GM19025 (cell line): ENCODE measurements around the gene GABRB3.

ENCODE experiments used
- ATAC-seq: cut with Tn5 transposase; IDR thresholded peaks from one replicate; pipeline ENCODE4 v1.9.1; 2021; ENCODE audit warnings: mild to moderate bottlenecking, low read depth, moderate library complexity; ENCODE audit not compliant: unreplicated experiment

Gene GABRB3

DNA sequence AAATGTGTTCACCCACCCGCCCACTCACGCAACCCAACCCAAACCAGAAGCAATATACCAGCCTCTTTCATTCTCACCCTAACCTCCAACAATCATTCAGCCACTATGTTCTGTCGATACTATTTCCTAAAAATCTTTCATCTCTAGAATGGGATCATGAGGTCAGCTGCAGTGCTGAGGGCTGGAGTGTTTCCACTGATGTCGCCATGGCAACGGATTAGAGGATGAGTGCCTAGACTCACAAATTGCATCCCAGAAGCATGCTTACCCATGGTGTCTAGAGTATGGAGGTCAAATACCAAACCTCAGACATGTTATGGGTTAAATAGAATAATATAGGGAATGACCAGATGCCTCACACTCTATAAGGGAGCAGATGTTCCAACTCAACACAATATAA is 138.5 kb downstream of the GABRB3 start:
- no peak for ATAC-seq

DNA sequence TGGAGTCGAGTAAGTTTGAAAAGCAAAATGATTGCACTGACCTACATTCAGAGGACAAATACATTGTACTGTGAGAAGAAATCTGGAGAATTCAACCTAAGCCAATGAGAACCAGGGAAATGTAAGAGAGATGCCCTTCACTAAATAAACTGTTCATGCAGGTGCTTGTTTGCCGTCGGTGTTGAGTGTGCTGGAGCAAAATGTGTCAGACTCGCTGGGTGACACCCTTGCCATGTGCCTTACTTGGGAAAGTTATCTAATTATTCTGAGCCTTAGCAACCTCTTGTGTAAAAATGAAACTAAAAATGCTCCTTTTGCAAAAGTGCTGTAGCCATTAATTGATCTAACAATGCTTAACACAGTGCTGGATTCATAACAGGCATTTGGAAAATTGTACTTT is 140.4 kb downstream of the GABRB3 start:
- ATAC-seq = no peak

DNA sequence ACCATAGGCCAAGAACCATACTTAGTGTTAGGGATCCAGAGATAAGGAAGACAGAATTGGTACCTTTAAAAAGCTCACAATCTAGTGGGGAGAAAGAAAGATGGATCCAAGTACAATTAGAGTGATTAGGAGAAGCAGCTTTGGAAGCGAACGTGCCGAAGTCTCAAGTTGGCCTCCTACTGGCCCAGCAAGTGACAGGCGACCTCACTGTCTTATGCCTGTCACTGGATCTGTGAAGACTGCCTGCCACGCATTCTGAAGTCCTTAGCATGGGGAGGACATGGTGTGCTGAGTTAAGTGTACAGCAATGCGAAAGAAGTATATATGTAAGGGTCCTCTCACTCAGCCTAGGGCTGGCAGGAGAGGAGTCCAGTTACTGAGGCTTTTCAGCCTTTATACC is 141.0 kb downstream of the GABRB3 start:
- ATAC-seq = no peak

DNA sequence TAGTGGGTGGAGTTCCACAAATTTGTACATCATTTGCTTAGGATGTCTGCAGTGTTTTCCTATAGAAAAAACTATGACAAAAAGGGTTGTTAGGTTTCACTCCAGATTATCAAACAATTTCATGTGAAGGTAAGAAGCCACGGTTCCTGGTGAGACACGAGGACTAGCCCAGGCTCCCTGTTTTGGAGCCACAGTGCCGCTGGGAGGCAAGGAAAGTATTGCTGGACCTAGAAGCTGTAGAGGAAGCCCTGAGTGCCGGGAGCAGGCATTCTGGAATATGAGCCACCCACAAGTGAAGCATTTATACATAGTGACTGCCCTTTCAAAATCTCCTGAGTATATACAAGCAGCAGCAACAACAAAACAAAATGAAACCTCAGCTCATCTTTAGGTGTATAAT is 142.0 kb downstream of the GABRB3 start:
- ATAC-seq = no peak

DNA sequence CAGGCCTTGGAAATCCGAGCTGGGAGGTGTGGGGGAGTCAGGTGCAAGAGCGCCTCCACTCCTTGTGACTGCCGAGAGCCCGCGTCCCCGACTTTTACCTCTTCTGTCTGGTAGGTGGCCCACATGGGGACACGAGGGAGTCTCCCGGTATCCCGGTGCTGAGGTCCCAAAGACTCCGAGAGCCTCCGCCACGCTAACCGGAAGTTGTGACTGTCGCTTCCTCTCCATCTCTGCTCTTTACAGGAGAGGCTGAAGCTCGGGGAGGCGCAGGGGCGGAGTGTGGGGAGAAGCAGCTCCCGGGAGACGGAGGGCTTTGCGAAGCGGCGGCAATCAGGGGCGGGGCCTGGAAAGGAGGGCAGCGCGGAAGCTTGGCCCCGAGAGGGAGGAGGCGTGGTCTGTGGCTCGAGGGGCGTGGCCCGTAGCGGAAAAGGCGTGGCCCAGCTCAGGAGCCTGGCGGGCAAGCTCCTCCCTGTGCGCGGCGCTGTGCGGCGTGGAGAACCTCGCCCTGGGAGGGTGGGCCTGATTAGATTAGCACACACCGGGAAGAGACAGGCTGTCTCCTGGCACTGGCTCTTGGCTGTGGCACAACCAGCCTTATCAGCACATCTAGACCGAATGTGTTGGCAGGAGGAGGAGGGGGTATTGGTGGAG is 143.9 kb downstream of the GABRB3 start:
- ATAC-seq = no peak

DNA sequence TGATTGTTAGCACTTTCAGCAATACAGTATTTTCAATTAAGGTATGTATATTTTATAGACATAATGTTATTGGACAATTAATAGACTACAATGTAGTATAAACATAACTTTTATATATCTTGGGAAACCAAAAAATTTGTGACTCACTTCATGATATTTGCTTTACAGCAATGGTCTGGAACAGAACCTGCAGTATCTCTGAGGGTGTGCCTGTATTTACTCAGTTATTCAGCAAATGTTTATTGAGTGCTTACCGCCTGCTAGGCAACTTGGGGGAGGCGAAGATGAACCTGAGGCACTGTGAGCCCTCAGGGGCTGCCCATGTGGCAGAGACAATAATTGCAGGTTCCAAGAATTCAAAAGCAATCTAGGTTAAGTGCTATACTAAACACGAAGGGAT is 144.8 kb downstream of the GABRB3 start:
- no peak for ATAC-seq

DNA sequence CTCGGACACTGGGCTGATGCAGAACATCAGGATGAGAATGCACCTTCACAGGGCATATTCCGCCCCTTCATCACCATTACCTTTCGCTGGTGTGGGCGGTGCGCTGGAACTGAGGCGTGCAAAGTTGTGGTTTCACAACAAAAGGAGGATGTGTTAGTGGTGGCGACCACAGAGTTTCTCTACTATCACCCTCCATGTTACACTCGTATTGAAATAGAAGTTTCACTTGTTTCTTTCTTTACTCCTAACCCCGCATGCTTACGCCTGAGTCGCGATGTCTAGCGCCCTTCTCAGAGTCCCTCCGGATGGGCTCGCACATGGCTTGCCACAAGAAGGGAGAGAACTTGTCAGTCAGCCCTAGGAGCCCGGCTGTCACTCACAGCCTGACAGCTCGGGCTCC is 148.7 kb downstream of the GABRB3 start:
- ATAC-seq = no peak

DNA sequence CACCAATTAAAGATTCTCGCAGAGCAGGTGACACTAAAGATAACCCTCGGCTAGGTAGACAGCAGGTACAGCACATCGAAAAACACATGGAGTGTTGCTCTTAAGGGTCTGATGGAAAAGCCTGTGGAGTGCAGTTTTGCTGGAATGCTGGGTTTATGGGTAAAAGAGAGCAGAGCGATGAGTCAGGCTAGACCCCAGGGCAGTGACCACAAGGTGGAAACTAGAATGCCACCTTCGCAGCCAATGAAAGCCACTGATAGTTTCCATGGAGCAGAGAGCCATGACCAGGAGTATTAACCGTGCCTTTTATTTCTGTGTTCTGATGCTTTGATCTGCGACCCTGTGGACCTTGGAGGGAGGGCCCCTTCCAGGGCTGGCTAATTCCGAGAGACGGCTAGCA is 149.8 kb downstream of the GABRB3 start:
- no peak for ATAC-seq

DNA sequence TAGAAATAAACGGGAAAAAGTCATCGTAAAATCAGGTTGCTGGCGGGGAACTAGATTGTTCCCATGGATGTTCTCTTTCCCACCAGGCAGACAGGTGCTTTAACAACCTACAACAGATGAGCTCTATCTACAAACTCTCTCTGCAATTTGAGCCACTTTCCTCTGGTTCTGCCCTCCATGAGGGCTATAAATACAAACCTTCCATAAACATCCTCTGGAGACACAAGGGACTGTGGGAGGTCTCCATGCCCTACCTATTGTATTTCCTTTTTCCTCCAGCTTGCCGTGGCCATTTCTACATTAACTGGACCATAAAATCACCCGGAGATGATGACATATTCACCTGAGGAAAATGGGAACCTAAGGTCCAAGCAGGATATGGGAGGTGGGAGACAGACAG is 151.1 kb downstream of the GABRB3 start:
- ATAC-seq = no peak

DNA sequence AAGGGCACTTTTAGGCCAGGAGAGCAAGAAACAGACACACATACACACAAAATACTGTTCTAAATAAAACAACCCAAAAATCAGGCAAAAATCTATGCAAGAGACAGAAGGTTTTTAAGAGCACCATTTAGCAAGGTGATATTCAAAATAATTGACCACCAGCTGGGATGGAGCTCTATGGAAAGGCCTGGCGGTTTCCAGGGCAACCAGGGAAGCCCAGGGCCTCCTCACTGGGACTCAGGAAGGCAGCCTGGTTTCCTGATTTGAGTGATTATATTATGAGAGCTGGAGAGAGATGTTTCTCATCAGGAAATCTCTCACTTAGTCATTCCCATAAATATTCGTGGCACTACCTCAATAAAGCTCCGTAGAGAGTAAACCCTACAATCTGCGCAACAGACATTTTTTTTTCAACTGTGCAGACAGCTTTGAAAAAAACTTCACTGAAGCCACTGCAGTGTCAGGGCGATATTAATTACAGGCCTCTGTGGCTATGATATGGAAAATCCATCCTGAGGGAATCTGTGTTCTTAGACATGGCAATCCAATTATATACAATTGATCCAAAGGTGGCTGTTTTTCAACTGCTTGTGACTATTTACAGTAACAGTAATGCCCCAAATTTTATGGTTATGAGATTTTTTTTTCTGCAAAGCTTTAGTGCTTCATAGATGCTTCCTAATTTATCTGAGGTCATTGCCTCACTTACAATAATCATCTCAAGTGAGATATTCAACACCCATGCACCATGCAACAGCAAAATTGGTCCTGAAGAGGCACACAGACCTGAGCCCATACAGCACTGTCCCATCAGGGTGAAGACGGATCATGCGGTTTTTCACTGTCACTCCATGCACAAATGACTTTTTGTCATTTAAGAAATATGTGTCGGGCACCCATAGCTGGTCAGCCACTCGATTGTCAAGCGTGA is 152.1 kb downstream of the GABRB3 start:
- ATAC-seq = no peak

DNA sequence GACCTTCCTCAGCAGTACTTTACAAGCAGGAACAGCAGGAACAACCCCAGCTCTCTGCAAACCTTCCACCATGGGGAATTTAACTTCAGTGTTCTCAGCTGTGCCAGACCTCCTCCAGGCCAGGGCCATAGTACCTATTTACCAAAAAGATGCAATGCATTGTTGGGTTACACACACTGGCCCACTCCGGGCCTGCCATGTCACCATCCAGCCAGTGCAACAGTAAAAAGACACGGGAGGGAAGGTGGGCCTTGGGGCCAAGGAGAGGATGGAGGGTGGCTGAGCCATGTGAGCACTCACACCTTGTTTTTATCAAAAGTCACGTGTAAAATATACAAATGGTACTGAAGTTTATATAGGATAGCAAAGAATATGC is 157.0 kb downstream of the GABRB3 start:
- no peak for ATAC-seq

DNA sequence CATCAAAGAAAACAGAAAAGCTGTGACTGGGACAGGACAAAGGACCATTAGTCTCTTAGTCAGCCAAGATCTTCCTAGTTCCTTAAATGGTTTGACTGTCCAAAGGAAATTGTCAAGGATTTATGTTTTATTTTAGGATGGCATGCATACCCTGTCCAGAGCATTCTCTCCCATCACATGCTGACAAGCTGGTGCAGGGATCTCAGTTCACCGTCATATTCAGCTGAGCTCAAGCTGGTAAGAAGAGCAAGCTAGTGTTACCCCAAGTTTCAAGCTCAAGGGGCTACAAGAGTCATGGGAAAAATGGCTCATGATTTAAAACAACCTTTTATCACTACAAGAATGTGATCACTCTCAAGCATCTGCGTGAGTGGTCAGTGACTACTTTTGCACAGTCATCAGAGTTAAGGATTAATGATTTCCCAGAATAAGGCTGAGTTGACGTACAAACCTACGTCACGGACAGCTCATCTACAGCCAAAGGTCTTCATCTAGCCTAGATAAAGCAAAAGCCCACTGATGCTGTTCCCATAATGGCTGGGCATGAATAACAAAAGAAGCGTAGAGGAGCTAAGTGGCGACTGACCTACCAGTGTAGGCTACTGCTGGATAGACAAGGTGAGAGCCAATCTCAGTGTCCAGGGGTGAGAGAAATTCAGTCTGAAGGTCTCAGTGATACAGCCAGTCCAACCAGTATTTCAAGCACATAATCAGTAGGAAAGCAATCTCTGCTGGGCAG is 157.5 kb downstream of the GABRB3 start:
- no peak for ATAC-seq

DNA sequence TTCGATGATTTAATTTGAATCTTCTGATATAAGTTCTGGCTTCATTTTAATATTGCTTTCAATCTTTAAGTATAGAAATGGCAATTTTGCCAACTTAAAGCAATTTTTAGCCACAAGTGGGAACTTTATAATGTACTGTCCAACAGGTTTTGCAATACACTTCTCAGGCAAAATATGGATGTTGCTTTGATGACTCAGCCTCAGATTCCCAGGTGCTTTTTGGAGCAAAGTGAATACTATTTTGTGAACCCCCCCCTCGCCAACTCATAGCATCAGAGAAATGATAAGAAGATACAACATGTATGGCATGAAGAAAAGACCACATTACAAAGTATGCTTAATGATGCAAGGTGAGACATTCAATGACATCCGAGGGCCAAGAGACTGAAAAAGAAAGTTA is 158.1 kb downstream of the GABRB3 start:
- no peak for ATAC-seq

DNA sequence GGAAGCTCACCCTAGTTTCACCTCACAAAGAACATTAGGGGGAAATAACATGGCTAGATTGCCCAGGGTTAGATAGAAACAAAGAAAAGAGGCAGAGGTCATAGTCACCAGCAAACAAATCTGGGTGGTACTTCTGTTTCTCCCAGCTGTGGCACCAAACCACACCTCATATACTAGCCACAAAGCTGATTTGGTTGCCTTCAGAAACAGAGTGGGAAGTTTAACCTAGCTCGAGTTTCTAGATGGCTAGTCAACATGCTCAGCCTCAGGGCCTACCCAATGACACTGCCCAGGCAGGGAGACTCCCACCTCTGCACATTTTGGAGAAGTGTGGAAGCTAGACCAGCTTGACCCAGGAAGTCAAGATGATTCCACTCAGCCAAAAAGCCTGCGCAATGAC is 174.2 kb downstream of the GABRB3 start:
- no peak for ATAC-seq

DNA sequence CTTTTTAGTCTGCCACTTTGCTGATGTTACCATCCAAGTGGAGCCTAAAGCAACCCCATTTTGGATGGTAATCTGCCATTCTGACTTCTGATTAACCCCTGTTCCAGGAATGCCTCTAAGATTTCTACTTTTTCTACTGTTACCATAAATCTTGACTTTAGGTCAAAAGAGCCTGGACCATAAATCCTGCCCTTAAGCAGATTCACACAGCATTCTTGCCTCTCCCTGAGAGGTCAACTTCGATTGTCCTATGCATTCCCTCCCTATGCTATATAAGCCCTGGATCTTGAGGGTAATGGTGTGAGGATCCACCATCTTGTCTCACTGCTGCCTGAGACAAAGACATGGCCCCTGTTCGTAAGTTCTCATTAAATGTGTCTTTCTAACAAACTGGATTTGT is 177.3 kb downstream of the GABRB3 start:
- no peak for ATAC-seq

DNA sequence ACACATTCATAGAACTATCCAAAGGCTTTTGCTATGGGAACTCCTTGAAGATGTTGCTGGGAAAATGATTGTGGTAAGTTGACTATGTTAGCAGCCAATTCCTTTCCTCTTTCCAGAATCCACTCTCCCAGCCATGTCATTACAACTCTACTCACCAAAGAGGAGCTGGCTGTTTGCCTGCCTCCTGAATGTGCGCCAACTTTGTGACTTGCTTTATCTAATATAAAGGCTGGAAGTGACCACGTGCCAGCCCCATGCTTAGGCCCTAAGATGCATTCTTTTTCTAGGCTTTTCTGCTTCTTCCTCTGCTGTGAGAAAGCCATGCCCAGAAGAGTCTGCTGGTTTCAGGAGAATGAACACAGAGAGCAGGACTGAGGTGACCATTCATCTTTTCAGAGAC is 182.2 kb downstream of the GABRB3 start:
- ATAC-seq = no peak

DNA sequence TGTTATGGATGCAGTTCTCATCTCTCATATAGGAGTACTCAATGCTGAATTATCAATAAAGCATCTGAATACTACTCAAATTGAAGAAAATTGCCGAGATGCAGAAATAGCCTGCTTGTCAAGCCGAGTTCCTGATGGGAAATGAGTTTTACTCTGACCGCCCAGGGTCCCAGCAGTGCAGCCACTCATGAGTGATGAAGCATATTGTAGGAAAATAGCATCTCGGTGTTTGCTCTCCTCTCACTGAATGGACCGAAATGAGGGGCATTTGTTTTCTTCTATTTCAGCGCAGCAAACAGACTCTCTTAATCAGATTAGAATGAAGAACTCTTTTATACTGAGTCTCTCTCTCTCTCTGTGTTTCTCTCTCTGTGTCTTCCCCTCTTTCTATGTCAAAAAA is 190.0 kb downstream of the GABRB3 start:
- ATAC-seq = no peak

DNA sequence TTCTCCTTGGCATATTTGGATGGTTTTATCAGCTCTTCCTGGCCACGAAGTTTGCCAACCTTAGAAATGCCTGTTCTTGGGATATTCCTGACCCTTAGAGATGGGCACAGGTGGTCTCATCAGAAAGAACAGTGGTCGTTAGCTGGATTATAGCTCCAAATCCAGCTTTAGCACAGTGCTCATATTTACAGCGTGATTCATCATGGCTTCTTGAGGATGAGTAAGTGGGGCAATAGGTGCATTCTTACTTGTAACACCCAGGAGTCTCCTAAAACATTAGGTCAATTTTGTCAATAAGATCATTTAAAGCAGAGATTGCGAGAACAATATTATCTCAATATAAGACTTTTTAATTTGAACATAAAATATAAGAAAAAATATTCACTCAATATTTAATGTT is 191.9 kb downstream of the GABRB3 start:
- no peak for ATAC-seq

DNA sequence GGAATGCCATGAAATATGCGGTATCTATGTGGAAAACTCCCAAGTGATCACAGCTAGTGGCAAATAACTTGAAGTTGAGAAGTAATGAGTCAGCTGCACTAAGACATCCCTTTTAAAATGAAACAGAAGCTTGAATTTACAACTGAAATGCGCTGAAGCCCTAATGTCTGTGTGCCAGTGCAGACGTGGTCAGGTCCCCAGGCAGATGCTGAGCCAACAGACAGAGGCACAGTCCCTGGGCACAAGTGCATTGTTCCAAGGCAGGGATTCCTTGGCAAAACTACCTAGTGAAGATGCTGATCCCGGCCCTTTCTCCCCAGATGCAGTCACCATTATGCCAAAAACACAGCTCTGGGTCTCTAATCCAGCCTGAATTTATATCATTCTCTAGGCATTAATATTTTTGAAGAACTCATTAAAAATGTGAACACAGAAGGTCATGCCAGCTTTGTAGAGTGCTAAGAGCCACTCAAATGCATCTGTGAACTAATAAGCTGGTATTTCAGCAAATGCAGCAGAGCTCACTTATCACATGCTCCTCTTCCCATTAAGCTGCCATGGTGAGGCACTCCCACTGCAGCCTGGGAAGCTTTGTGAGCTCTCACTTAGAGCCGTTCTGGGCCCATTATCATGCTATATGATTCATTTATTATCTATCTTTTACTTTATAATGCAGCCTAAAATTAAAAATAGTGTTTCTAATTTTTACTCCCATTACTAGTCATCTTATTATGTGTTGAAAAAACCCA is 200.1 kb downstream of the GABRB3 start:
- ATAC-seq = no peak

DNA sequence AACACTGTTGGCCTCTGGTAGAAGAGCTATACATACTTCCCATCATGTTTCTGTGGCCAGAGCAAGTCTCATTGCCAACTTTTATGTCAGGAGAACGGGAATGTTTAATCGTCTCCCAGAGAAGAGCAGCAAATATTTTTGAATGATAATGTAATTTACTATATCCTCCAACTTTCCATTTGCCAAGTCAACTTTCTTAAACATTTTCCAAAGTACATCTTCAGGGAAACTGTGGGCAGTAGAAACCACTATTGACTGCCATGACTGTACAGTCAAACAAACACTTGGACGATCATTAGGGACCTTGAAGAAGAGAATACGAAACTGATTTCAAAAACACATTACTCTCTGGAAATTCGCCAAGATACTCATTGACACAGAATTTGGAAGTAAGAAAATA is 201.5 kb downstream of the GABRB3 start:
- ATAC-seq = no peak

DNA sequence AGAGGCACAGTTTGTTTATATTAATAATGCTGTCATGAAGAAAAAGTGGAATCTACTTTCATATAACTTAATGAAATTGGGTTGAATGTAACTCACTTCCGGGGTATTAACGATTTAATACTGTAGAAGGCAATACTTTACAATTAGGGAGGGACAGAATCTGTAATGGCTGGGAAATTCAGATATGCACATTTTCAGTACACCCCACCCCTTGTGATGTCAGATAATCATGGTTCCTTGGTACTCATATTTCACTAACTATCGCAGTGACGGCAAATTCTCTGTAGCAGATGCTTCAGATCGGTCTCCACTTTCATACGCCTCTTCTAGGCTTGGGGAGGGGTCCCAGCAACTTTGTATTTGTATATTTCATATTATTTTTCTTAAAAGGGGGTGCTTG is 207.3 kb downstream of the GABRB3 start:
- ATAC-seq = no peak
